Right lobe of liver (tissue), 6 donors: ENCODE results near the gene NOP16. TPM values are rescaled to one million over a fixed set of nuclear protein-coding genes. Genes with fewer than 3 reads are reported as not detected.

Experiments
- ATAC-seq, 4 donors: fragments of 200-7000 bp; cut with Tn5 transposase; one replicate each; pipeline ENCODE4 v1.9.1; 2020; ENCODE audit warnings: mild to moderate bottlenecking in 4 of 4, moderate library complexity in 4 of 4
- DNase-seq, 3 donors: peaks; one replicate each; pipeline ENCODE4 v3.0.0-alpha.2; 2020
- H3K27ac ChIP-seq, 3 donors: fragments of 200-600 bp; one replicate each; pipeline ENCODE4 v1.8.0; 2022
- H3K27me3 ChIP-seq, 2 donors: fragments of 200-600 bp; one replicate each; pipeline ENCODE4 v1.8.0; 2022
- H3K36me3 ChIP-seq, 4 donors: fragments of 200-600 bp; sonication (generic) in 1 of 4; one replicate each; pipeline versions ENCODE4 v1.5.1 to v1.8.0; 2017 to 2022; ENCODE audit warnings: control low read depth in 1 of 4
- H3K4me1 ChIP-seq, 4 donors: fragments of 200-600 bp; sonication (generic) in 1 of 4; one replicate each; pipeline versions ENCODE4 v1.5.1 to v1.8.0; 2017 to 2022; ENCODE audit warnings: control low read depth in 1 of 4
- H3K4me3 ChIP-seq, 3 donors: fragments of 200-600 bp; one replicate each; pipeline ENCODE4 v1.8.0; 2022
- H3K9me3 ChIP-seq, 4 donors: fragments of 200-600 bp; sonication (generic) in 1 of 4; one replicate each; pipeline versions ENCODE4 v1.5.1 to v1.8.0; 2017 to 2022; ENCODE audit warnings: control low read depth in 1 of 4
- CTCF ChIP-seq, 4 donors: fragments of 200-600 bp in 3 of 4; fragments of 450-650 bp in 1 of 4; IDR thresholded peaks; one replicate each; pipeline versions ENCODE4 v1.5.1 to v1.8.0; 2016 to 2022; ENCODE audit warnings: antibody characterized with exemption in 4 of 4, mild to moderate bottlenecking in 2 of 4
- POLR2A ChIP-seq: fragments of 450-650 bp; IDR thresholded peaks from one replicate; pipeline ENCODE4 v1.6.1; 2017; ENCODE audit warnings: antibody characterized with exemption, mild to moderate bottlenecking
- WGBS: methylation state at CpG from one replicate; pipeline ENCODE4 v1.1.6; 2018; ENCODE audit warnings: low coverage, low lambda C conversion rate; ENCODE audit not compliant: insufficient coverage; ENCODE audit errors: missing lambda C conversion rate; 5-methylcytosine and 5-hydroxymethylcytosine counted together
- intact Hi-C, 2 donors: fragments of 100-400 bp; cut with DNase I; formaldehyde crosslinking; loops; one replicate each; pipeline versions ENCODE4 v1.11.2 to v1.14.1; 2022
- total RNA-seq, 6 experiments: library from RNA; depleted of rRNA in 2 of 6; stranded (reverse); fragments of >200 nt in 2 of 6; fragmentation: NEBNext Ultra II Directional in 3 of 6; extraction: Animal tissue kit (Norgen Biotek cat#: 25700) in 3 of 6; gene quantifications; one replicate each; pipeline versions ENCODE4 v1.1.0 to v1.2.4, GENCODE V29; 2016 to 2023
- donor health status: DM: no; HTN: yes; CAD: no.
- donor health status: DM: no; HTN: no; CAD: no.
- donor health status: DM: no; HTN: no; CAD: no.
- donor health status: DM: no; HTN: yes; CAD: no.
- donor health status: DM: no; HTN: yes; CAD: no.

NOP16 gene
- total RNA-seq, 6 experiments from 2014 or later, result 12.8 to 19.6 (median 17.2) TPM

GRCh38 chr5:176427971-176428370, 39.6 kb upstream of the NOP16 start:
- WGBS, result 68% methylated on average over 4 of the region's 4 CpGs
- Histone ChIP-seq H3K9me3 (no peaks in the 10 kb centered on the region), H3K36me3 (no peaks in the 10 kb centered on the region), H3K27ac (no peak overlapping the region), H3K27me3 (no peaks in the 10 kb centered on the region), H3K4me3 (no peak overlapping the region), H3K4me1 (no peaks in the 10 kb centered on the region)
- ATAC-seq (no peak), DNase-seq (peak in 1 of 3 donors; percentile 1)
- TF ChIP-seq POLR2A (no peak), CTCF (IDR thresholded peaks at IDR 0.05) (no peak)
- intact Hi-C loops, result no loop called here

- no peak for ATAC-seq
- Histone ChIP-seq H3K4me1 (no peaks in the 10 kb centered on the region), H3K27me3 (no peaks in the 10 kb centered on the region), H3K27ac (no peak overlapping the region), H3K36me3 (no peaks in the 10 kb centered on the region), H3K9me3 (no peaks in the 10 kb centered on the region), H3K4me3 (no peak overlapping the region)
- WGBS, result 74% methylated on average over 1 of the region's 1 CpG
- intact Hi-C loops, result no loop called here
- no peak for DNase-seq
- TF ChIP-seq POLR2A (no peak), CTCF (IDR thresholded peaks at IDR 0.05) (no peak)
Measured at GRCh38 chr5:176426876-176427275, 38.5 kb upstream of the NOP16 start.

GRCh38 chr5:176425791-176426190, 37.4 kb upstream of the NOP16 start:
- Histone ChIP-seq H3K4me1 (no peaks in the 10 kb centered on the region), H3K27ac (no peak overlapping the region), H3K4me3 (no peak overlapping the region), H3K9me3 (no peaks in the 10 kb centered on the region), H3K27me3 (no peaks in the 10 kb centered on the region), H3K36me3 (no peaks in the 10 kb centered on the region)
- DNase-seq (no peak), ATAC-seq (no peak)
- intact Hi-C loops, result no loop called here
- TF ChIP-seq CTCF (IDR thresholded peaks at IDR 0.05), result no peak
- TF ChIP-seq POLR2A, result no peak
- 79% methylated on average over 1 of the region's 1 CpG for WGBS

GRCh38 chr5:176425138-176425537, 36.7 kb upstream of the NOP16 start:
- no peaks in the 10 kb centered on the region for H3K4me1 ChIP-seq
- intact Hi-C loops, result no loop called here
- no peaks in the 10 kb centered on the region for H3K36me3 ChIP-seq
- TF ChIP-seq POLR2A (no peak), CTCF (IDR thresholded peaks at IDR 0.05) (no peak)
- no peaks in the 10 kb centered on the region for H3K27me3 ChIP-seq
- H3K9me3 ChIP-seq, result no peaks in the 10 kb centered on the region
- 100% methylated on average over 1 of the region's 1 CpG for WGBS
- no peak for DNase-seq
- no peak for ATAC-seq
- H3K4me3 ChIP-seq, result no peak overlapping the region
- H3K27ac ChIP-seq, result no peak overlapping the region

DNA sequence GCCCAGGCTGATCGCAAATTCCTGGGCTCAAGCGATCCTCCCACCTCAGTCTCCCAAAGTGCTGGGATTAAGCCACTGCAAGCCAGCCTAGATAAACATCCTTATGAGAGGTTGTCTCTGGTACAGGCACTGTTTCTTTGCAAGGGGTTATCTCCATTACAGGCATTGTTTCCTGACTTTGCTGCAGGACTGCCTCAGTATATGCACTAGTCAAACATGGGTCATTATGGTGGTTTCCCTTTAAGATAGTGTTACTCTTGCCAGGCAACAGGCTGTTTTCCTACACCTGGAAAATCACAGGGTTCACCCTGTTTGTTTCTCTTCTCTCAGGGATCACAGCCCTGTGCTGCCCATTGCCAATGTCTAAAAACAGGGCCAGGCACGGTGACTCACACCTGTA, 35.8 kb upstream of the NOP16 start:
- DNase-seq, result no peak
- TF ChIP-seq POLR2A, result no peak
- no peak for TF ChIP-seq CTCF (IDR thresholded peaks at IDR 0.05)
- Histone ChIP-seq H3K9me3 (no peaks in the 10 kb centered on the region), H3K27me3 (no peaks in the 10 kb centered on the region), H3K4me3 (no peak overlapping the region), H3K4me1 (no peaks in the 10 kb centered on the region), H3K36me3 (no peaks in the 10 kb centered on the region), H3K27ac (no peak overlapping the region)
- 64% methylated on average over 2 of the region's 3 CpGs for WGBS
- ATAC-seq, result no peak
- intact Hi-C loops, result no loop called here
